Spleen (tissue), 7 donors: Measurements from ENCODE around the gene PCDHGC5.
A peak's percentile ranks its signal among the peaks of the same experiment; 100 is the strongest.

Experiments used
- CTCF ChIP-seq, 11 experiments: fragments of 200-600 bp in 7 of 11; fragments of 450-650 bp in 4 of 11; sonication (generic) in 4 of 11; IDR thresholded peaks in 8 of 11; conservative IDR thresholded peaks in 3 of 11; 1 replicate in 7 of 11; 2 replicates in 4 of 11; pipeline versions ENCODE4 v1.4.0 to v1.8.0; 2016 to 2021; ENCODE audit warnings: antibody characterized with exemption in 11 of 11, inconsistent platforms in 4 of 11, mild to moderate bottlenecking in 1 of 11
- POLR2A ChIP-seq, 3 donors: fragments of 450-650 bp; IDR thresholded peaks; one replicate each; pipeline ENCODE4 v1.5.1; 2017; ENCODE audit warnings: antibody characterized with exemption in 3 of 3, mild to moderate bottlenecking in 1 of 3
- POLR2AphosphoS5 ChIP-seq, 3 donors: sonication (generic); formaldehyde crosslinking; IDR thresholded peaks; one replicate each; pipeline ENCODE4 v1.5.1; 2017; ENCODE audit warnings: antibody characterized with exemption in 3 of 3
- donor health status: DM: no; HTN: no; CAD: no; lungs with moderate emphysema.
- donor health status: DM: no; HTN: no; CAD: no.
- donor health status: DM: no; HTN: no; CAD: no.

- no peak for TF ChIP-seq CTCF (IDR thresholded peaks at IDR 0.05 in 8 of 11, conservative IDR thresholded peaks at IDR 0.05 in 3 of 11)
- TF ChIP-seq POLR2A (IDR thresholded peaks at IDR 0.05), result no peak
- peak; percentile 36 to 54 (median 37) for TF ChIP-seq POLR2AphosphoS5 (IDR thresholded peaks at IDR 0.05)
Measured at GRCh38 chr5:141512911-141513626, 24.2 kb downstream of the PCDHGC5 start.
